Stimulated activated naive B cell treated with anti-CD40 and anti-IgM and Interleukin-4, amounts not matched to agents 10 μg/mL and 1 μg/mL and 100 μg/mL, for 72 hours (primary cell): ENCODE results near the gene GDF2.

ENCODE experiments used
- ATAC-seq, 2 donors: fragments of 150-1000 bp; cut with Tn5 transposase; replicated peaks; 2 replicates each; pipeline ENCODE4 v1.10.0; 2021; ENCODE audit warnings: moderate library complexity in 1 of 2
- DNase-seq: peaks from one replicate; pipeline ENCODE4 v3.0.0; 2021
- H3K27ac Mint-ChIP-seq: one replicate; pipeline ENCODE4 v1.8.0; 2022; ENCODE audit warnings: mild to moderate bottlenecking, mixed read lengths
- H3K27me3 Mint-ChIP-seq, 2 donors: one replicate each; pipeline ENCODE4 v1.8.0; 2022; ENCODE audit warnings: mixed read lengths in 2 of 2
- H3K36me3 Mint-ChIP-seq, 2 donors: one replicate each; pipeline ENCODE4 v1.8.0; 2022; ENCODE audit warnings: mixed read lengths in 2 of 2, mild to moderate bottlenecking in 1 of 2
- H3K4me1 Mint-ChIP-seq, 2 donors: one replicate each; pipeline ENCODE4 v1.8.0; 2022; ENCODE audit warnings: mixed read lengths in 2 of 2, mild to moderate bottlenecking in 1 of 2
- H3K4me3 Mint-ChIP-seq, 2 donors: one replicate each; pipeline ENCODE4 v1.8.0; 2022; ENCODE audit warnings: mild to moderate bottlenecking in 2 of 2, mixed read lengths in 2 of 2, moderate library complexity in 1 of 2
- H3K9me3 Mint-ChIP-seq, 2 donors: one replicate each; pipeline ENCODE4 v1.8.0; 2022; ENCODE audit warnings: mixed read lengths in 2 of 2, mild to moderate bottlenecking in 1 of 2

The GDF2 gene

GRCh38 chr10:47322300-47323061 is at the start of gene GDF2:
Gene GDF2, plus strand, starts transcription at chr10:47322454. Its CDS starts 215 bp downstream, at chr10:47322669.
- Mint-ChIP-seq H3K27me3 (peaks cover 11 to 22% of the 10 kb centered on the region in 2 donors), H3K27ac (no peak within 1 kb of the TSS), H3K36me3 (no peaks in the 10 kb centered on the region), H3K9me3 (peaks cover 0 to 3% of the 10 kb centered on the region in 2 donors), H3K4me3 (no peak within 1 kb of the TSS), H3K4me1 (peaks cover 0 to 4% of the 10 kb centered on the region in 2 donors)
- no peak for ATAC-seq
- DNase-seq, result no peak

GRCh38 chr10:47276071-47276470 is 46.2 kb upstream of the GDF2 start:
- Mint-ChIP-seq H3K4me3 (no peak overlapping the region), H3K4me1 (peaks cover 0 to 5% of the 10 kb centered on the region in 2 donors), H3K9me3 (peaks cover 0 to 3% of the 10 kb centered on the region in 2 donors), H3K36me3 (no peaks in the 10 kb centered on the region), H3K27me3 (peaks cover 0 to 4% of the 10 kb centered on the region in 2 donors), H3K27ac (no peak overlapping the region)
- no peak for ATAC-seq
- no peak for DNase-seq

GRCh38 chr10:47276576-47277351 is 45.5 kb upstream of the GDF2 start:
- H3K36me3 Mint-ChIP-seq, result no peaks in the 10 kb centered on the region
- peaks cover 0 to 4% of the 10 kb centered on the region in 2 donors for H3K27me3 Mint-ChIP-seq
- H3K27ac Mint-ChIP-seq, result no peak overlapping the region
- no peak for ATAC-seq
- peaks cover 0 to 3% of the 10 kb centered on the region in 2 donors for H3K9me3 Mint-ChIP-seq
- H3K4me3 Mint-ChIP-seq, result no peak overlapping the region
- no peak for DNase-seq
- H3K4me1 Mint-ChIP-seq, result peaks cover 2 to 11% of the 10 kb centered on the region in 2 donors

- ATAC-seq (no peak), DNase-seq (no peak)
- no peaks in the 10 kb centered on the region for H3K36me3 Mint-ChIP-seq
- H3K4me1 Mint-ChIP-seq, result peaks cover 6 to 19% of the 10 kb centered on the region in 2 donors
- no peak overlapping the region for H3K4me3 Mint-ChIP-seq
- peaks cover 0 to 3% of the 10 kb centered on the region in 2 donors for H3K9me3 Mint-ChIP-seq
- H3K27ac Mint-ChIP-seq, result no peak overlapping the region
- peaks cover 0 to 8% of the 10 kb centered on the region in 2 donors for H3K27me3 Mint-ChIP-seq
These were observed 44.7 kb upstream of the GDF2 start for GRCh38 chr10:47277352-47278151.

DNA sequence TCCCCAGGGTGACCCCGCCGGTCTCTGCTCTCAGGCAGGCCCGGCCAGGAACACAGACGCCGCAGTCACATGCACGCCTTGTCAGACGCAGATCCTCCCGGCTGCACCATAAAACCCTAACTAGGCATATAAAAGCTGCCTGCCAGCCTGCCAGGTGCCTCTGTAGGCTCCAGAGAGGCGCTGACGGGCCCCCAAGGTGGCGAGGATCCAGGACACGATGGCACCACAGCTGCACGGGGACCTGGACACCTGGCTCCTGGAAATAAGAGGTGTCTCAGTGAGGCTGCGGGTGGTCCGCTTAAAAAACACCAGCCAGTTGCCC is 44.1 kb upstream of the GDF2 start:
- H3K4me1 Mint-ChIP-seq, result peaks cover 6 to 20% of the 10 kb centered on the region in 2 donors
- no peak overlapping the region for H3K4me3 Mint-ChIP-seq
- H3K36me3 Mint-ChIP-seq, result no peaks in the 10 kb centered on the region
- H3K9me3 Mint-ChIP-seq, result peaks cover 0 to 3% of the 10 kb centered on the region in 2 donors
- no peak overlapping the region for H3K27ac Mint-ChIP-seq
- peaks cover 0 to 8% of the 10 kb centered on the region in 2 donors for H3K27me3 Mint-ChIP-seq
- DNase-seq (no peak), ATAC-seq (no peak)

DNA sequence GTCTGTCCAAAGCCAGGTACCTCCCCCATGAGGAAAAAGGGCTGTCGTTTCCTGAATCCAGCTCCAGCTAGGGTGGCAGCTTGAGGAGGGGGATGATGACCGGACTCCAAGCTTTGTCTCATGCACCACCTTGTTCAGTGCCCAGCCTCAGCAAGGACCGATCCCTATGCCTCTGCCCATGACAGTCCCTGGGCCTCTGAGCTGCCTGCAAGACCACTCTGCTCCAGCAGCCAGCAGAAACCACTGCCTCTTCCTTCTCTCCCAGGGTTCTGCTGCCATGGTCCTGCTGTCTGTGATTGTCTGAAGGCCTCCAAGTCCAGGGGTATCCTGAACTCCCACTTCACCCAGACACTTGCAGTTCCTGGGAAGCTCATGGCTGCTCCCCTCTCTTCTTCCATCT is 43.5 kb upstream of the GDF2 start:
- Mint-ChIP-seq H3K27ac (no peak overlapping the region), H3K9me3 (peaks cover 0 to under 1% of the 10 kb centered on the region in 2 donors), H3K4me3 (no peak overlapping the region), H3K4me1 (peaks cover 6 to 20% of the 10 kb centered on the region in 2 donors), H3K36me3 (no peaks in the 10 kb centered on the region), H3K27me3 (peaks cover 0 to 8% of the 10 kb centered on the region in 2 donors)
- ATAC-seq (no peak), DNase-seq (no peak)

DNA sequence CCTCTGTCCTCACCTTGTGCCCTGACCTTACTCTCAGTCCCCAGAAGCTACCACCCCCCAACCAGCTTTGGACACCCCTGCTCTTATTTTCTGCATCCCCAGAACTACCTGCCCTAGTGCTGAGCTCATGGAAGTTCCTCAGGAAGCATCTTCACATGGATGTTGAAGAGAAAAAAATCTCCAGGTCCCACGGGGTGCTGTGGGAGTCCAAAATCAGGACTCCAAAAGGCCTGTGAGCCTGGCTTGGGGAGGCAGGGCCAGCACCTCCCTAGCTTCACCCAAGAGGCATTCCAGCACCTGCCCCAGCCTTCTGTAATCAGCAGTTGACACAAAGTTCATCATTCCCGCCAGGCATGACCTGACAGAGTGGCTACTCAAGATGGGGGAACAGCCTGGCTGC is 43.0 kb upstream of the GDF2 start:
- H3K27me3 Mint-ChIP-seq, result peaks cover 0 to 8% of the 10 kb centered on the region in 2 donors
- no peak for ATAC-seq

GRCh38 chr10:47282005-47282656 is 40.1 kb upstream of the GDF2 start:
- Mint-ChIP-seq H3K36me3 (no peaks in the 10 kb centered on the region), H3K27me3 (peaks cover 0 to 8% of the 10 kb centered on the region in 2 donors), H3K4me1 (peaks cover 20 to 37% of the 10 kb centered on the region in 2 donors), H3K4me3 (no peak overlapping the region), H3K27ac (no peak overlapping the region), H3K9me3 (no peaks in the 10 kb centered on the region)
- DNase-seq (no peak), ATAC-seq (peak; percentile 71 to 83)

More for the DNA sequence above, 43.0 kb upstream of the GDF2 start:
- DNase-seq, result no peak
- Mint-ChIP-seq H3K4me3 (no peak overlapping the region), H3K4me1 (peaks cover 6 to 20% of the 10 kb centered on the region in 2 donors), H3K27ac (no peak overlapping the region), H3K36me3 (no peaks in the 10 kb centered on the region), H3K9me3 (no peaks in the 10 kb centered on the region)

- H3K36me3 Mint-ChIP-seq, result no peaks in the 10 kb centered on the region
- H3K27ac Mint-ChIP-seq, result no peak overlapping the region
- H3K9me3 Mint-ChIP-seq, result no peaks in the 10 kb centered on the region
- peaks cover 20 to 37% of the 10 kb centered on the region in 2 donors for H3K4me1 Mint-ChIP-seq
- DNase-seq, result no peak
- no peak overlapping the region for H3K4me3 Mint-ChIP-seq
- ATAC-seq, result no peak
- peaks cover 0 to 8% of the 10 kb centered on the region in 2 donors for H3K27me3 Mint-ChIP-seq
These were observed 39.6 kb upstream of the GDF2 start for GRCh38 chr10:47282657-47283018.

DNA sequence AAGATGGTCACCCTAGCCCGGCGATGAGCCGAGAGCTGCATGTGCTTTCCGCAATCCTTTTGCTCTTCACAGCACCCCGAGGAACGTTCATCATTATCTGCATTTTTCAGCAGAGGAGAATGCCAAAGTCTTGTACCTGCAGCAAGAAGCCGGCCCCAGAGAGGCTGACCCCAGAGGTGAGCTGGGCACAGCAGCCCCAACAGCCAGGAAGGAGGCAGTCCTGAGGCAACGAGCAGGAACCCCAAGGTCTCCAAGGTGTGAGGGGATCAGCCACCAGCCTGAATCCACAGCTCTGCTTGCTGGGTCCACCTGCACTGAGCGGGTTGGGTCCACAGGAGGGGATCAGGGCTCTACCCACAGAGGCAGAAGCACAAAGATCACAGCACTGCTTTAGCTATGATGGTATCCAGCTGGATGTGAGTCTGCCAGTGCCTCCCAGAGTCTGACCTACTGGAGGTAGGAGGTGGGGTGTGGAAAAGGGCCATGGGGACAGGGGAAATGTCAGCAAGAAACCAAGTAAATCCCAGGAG is 39.1 kb upstream of the GDF2 start:
- Mint-ChIP-seq H3K36me3 (no peaks in the 10 kb centered on the region), H3K4me3 (no peak overlapping the region), H3K27me3 (peaks cover 0 to 8% of the 10 kb centered on the region in 2 donors), H3K4me1 (peaks cover 20 to 37% of the 10 kb centered on the region in 2 donors), H3K9me3 (no peaks in the 10 kb centered on the region), H3K27ac (no peak overlapping the region)
- DNase-seq (no peak), ATAC-seq (no peak)

DNA sequence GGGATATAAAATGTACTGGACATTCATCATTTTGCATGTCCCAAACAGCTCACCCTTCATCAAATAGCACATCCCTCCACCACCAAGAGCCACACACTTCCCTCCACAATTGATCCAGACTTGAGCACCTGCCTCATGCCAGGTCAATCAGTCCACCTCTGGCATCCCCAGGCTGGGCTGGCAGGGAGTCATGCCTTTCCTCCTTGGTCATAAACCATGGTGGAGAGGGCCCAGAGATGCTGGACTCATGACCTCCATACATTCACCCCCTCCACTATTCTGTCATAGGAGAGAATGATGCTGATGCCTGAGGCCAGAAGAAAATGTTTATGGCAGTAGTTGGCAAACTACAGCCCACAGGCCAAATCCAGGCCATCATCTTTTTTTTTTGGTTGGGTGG is 38.4 kb upstream of the GDF2 start:
- no peak for DNase-seq
- H3K4me3 Mint-ChIP-seq, result no peak overlapping the region
- no peaks in the 10 kb centered on the region for H3K9me3 Mint-ChIP-seq
- peak overlapping the region; percentile 2 for H3K27ac Mint-ChIP-seq
- H3K36me3 Mint-ChIP-seq, result no peaks in the 10 kb centered on the region
- H3K27me3 Mint-ChIP-seq, result peaks cover 0 to 8% of the 10 kb centered on the region in 2 donors
- no peak for ATAC-seq
- peaks cover 20 to 37% of the 10 kb centered on the region in 2 donors for H3K4me1 Mint-ChIP-seq

DNA sequence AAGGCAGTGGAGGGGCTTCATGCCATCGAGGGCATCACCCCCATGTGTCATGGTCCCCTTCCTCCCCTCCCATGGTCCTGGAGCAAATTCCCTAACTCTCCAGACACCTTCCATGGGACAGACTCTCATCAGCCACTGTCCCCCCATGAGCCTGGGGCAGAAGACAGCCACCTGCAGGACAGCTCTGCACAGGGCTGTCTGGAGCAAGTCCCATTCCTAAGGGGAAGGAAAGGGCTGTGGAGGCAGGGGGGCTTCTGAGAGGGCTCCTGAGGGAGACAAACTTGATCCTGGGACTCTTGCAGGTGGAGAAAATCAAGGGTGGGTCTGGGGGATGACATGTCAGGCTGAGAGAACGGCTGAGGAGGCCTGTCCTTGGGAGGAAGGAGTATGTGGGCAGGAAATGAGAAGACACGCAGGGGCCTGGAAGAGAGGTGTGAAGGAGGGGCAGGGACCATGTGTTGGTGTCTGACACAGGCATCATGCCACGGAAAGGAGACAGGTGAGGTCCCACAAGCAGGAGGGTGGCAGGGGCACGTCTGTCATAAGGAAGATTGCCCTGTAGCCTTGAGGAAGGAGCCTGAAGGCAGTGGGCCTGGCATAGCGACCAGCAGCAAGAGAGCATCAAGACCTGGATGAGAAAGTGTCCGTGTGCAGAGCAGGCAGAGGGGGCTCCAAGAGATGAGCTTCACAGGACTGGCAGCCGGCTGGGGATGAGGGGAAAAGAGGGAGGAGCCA is 36.7 kb upstream of the GDF2 start:
- H3K4me3 Mint-ChIP-seq, result no peak overlapping the region
- no peak for ATAC-seq

DNA sequence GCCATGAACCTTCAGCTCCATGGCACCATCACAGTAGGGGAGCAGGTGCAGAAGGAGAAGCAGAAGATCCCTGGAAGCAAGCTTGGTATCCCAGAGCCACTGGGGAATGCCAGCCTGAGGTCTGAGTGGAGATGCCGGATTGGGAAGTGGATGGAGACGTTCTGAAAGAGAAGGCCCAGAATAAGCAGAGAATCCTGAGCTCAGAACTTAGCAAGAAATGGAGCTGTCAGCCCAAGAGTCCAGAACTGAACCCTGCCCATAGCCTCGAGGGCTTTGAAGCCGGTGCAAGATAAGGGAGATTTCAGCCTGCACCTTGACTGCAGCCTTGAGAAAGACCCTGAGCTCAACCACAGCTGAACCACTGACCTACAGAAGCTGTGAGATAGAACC is 36.1 kb upstream of the GDF2 start:
- Mint-ChIP-seq H3K9me3 (no peaks in the 10 kb centered on the region), H3K4me3 (no peak overlapping the region), H3K4me1 (peaks cover 20 to 32% of the 10 kb centered on the region in 2 donors), H3K27me3 (peaks cover 0 to 8% of the 10 kb centered on the region in 2 donors), H3K36me3 (no peaks in the 10 kb centered on the region), H3K27ac (no peak overlapping the region)
- DNase-seq (no peak), ATAC-seq (no peak)

More for the DNA sequence above, 36.7 kb upstream of the GDF2 start:
- H3K27ac Mint-ChIP-seq, result no peak overlapping the region
- DNase-seq, result no peak
- no peaks in the 10 kb centered on the region for H3K9me3 Mint-ChIP-seq
- no peaks in the 10 kb centered on the region for H3K36me3 Mint-ChIP-seq
- peaks cover 0 to 8% of the 10 kb centered on the region in 2 donors for H3K27me3 Mint-ChIP-seq
- H3K4me1 Mint-ChIP-seq, result peaks cover 20 to 32% of the 10 kb centered on the region in 2 donors
